Endometrial microvascular endothelial cells (primary cell): Measurements from ENCODE around the gene PSME3IP1. TPM values are rescaled to one million over a fixed set of nuclear protein-coding genes. Genes with fewer than 3 reads are reported as not detected.

Source experiments
- in situ Hi-C: cut with HindIII; loops from 2 replicates; pipeline ENCODE4 v1.10.0; 2017; ENCODE audit warnings: low sequenced_read_pairs, low pct_unique_long_range_greater_than_20kb; ENCODE audit errors: inconsistent ontology term
- total RNA-seq: library from RNA; depleted of rRNA; stranded (reverse); fragments of >200 nt; gene quantifications from one replicate; pipeline ENCODE4 v1.2.3, GENCODE V29; 2015; ENCODE audit errors: inconsistent ontology term

The PSME3IP1 gene
- total RNA-seq, 1 donor from 2014 or later: 34.1 TPM

GRCh38 chr16:57151369-57151768 is 34.5 kb downstream of the PSME3IP1 start:
- in situ Hi-C loops: no loop called here

- in situ Hi-C loops: no loop called here
These were observed 35.0 kb downstream of the PSME3IP1 start for GRCh38 chr16:57150682-57151330.

GRCh38 chr16:57149391-57149790 is 36.4 kb downstream of the PSME3IP1 start:
- in situ Hi-C loops: loop anchor here (5.0 kb wide), 1 partner anchor 33 kb away; no protein-coding TSS in a partner anchor

- in situ Hi-C loops: loop anchor here (5.0 kb wide), 1 partner anchor 34 kb away; no protein-coding TSS in a partner anchor
These were observed 37.4 kb downstream of the PSME3IP1 start for GRCh38 chr16:57148481-57148880.

GRCh38 chr16:57147381-57148221 is 38.2 kb downstream of the PSME3IP1 start:
- in situ Hi-C loops: loop anchor here (5.0 kb wide), 1 partner anchor 35 kb away; no protein-coding TSS in a partner anchor

- in situ Hi-C loops: loop anchor here (5.0 kb wide), 1 partner anchor 36 kb away; no protein-coding TSS in a partner anchor
These were observed 39.1 kb downstream of the PSME3IP1 start for GRCh38 chr16:57146735-57147134.

- in situ Hi-C loops: loop anchor here (5.0 kb wide), 1 partner anchor 36 kb away; no protein-coding TSS in a partner anchor
These were observed 39.7 kb downstream of the PSME3IP1 start for GRCh38 chr16:57146040-57146647.

- in situ Hi-C loops: loop anchor here (5.0 kb wide), 1 partner anchor 37 kb away; no protein-coding TSS in a partner anchor
These were observed 40.5 kb downstream of the PSME3IP1 start for GRCh38 chr16:57145046-57146021.

GRCh38 chr16:57144027-57144426 is 41.8 kb downstream of the PSME3IP1 start:
- in situ Hi-C loops: no loop called here

GRCh38 chr16:57143149-57143921 is 42.5 kb downstream of the PSME3IP1 start:
- in situ Hi-C loops: no loop called here

- in situ Hi-C loops: no loop called here
These were observed 43.8 kb downstream of the PSME3IP1 start for GRCh38 chr16:57141822-57142631.

- in situ Hi-C loops: no loop called here
These were observed 44.7 kb downstream of the PSME3IP1 start for GRCh38 chr16:57140931-57141668.

GRCh38 chr16:57138281-57138935 is 47.4 kb downstream of the PSME3IP1 start:
- in situ Hi-C loops: no loop called here

GRCh38 chr16:57137566-57138273 is 48.1 kb downstream of the PSME3IP1 start:
- in situ Hi-C loops: no loop called here

GRCh38 chr16:57137043-57137442 is 48.8 kb downstream of the PSME3IP1 start:
- in situ Hi-C loops: no loop called here
